ENCODE data around the gene HK1.

Gene HK1

DNA sequence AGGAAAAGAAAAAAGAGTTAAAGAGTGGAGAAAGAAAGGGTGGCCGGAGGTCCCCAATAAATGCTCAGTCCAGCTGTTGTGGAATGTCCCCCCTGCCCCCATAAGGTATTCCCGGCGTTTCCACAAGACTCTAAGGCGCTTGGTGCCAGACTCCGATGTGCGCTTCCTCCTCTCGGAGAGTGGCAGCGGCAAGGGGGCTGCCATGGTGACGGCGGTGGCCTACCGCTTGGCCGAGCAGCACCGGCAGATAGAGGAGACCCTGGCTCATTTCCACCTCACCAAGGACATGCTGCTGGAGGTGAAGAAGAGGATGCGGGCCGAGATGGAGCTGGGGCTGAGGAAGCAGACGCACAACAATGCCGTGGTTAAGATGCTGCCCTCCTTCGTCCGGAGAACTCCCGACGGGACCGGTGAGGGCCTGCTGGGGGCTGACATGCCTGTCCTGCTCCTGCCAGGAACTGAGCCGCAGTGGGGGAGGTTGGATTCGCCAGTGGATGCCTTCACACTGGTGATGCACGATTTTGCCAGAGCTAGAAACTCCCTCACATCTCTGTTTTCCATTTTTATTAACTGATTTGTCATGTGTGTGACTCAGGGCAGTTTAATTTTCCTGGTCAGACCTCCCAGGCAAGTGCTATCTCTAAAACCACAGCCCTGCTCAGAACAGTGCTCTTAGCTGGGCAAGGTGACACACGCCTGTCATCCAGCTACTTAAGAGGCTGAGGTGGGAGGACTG, 104.3 kb downstream of the HK1 start:
- DNase-seq = no peak

DNA sequence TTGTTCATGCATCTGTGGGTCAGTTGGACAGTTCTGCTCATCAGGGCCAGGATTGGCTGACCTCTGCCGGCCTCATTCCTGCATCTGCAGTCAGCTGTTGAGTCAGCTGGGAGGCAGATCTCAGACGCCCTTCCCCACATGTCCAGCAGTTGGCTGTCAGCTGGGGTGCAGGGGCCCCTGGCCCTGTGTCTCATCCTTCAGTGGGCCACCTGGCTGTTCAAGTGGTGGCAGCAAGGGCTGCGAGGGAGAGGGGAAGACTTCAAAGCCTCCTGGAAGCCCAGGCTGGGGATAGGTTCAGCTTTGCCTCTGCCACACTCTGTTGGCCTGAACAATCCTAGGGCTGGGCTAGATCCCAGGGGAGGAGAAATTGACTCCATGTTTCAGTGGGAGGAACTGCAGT, 105.3 kb downstream of the HK1 start:
- DNase-seq = no peak

DNA sequence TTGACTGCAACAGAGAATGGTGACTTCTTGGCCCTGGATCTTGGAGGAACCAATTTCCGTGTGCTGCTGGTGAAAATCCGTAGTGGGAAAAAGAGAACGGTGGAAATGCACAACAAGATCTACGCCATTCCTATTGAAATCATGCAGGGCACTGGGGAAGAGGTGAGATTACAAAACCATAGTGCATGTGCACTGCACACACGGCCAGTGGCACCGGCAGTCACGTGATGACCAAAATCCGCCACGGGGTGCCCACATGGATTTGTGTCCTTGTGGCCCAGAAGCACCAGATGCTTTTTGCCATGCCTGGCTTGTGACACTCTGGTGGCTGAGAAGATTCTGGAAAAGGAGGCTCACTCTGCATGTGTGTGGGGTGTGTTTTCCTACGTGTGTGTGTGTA, 106.0 kb downstream of the HK1 start:
- no peak for DNase-seq

DNA sequence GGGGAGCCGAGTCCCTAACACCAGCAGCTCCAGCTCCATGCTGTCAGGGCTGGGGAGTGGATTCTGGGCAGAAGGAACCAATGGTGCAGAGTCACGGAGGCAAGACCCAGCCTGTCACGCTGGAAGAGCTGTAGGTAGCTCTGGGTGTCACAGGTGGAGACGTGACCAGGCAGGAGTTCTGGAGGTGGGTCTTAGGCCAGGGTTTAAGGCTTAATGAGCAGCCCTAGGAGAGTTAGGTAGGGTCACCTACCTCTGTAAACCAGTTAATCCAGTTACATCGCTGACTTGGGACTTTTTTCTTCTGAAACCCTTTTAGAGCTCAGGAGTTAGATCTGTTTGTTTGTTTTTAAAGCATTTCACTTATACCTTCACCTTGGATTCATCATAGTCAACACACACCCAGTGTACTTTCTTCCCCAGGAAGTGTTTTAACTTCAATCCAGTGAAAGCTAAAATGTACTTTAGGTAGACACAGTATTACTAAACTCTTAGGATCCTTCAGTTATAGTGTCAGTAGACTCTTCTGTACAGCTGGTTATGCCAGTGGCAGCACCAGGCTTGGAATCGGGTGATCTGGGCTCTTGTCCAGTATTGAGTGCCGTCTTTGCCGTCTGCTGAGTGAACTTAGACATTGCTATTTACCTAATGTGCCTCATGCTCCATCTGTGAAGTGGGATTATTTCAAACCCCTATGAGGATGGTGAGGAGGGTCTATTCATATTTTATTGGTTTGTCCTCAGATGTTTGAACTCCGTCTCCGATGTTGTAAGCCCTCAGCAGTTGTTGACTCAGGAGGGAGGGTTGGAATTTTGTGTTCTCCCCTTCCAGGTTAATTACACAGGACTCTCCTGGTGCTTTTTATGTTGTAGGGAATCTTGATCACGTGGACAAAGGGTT, 107.4 kb downstream of the HK1 start:
- DNase-seq = no peak

DNA sequence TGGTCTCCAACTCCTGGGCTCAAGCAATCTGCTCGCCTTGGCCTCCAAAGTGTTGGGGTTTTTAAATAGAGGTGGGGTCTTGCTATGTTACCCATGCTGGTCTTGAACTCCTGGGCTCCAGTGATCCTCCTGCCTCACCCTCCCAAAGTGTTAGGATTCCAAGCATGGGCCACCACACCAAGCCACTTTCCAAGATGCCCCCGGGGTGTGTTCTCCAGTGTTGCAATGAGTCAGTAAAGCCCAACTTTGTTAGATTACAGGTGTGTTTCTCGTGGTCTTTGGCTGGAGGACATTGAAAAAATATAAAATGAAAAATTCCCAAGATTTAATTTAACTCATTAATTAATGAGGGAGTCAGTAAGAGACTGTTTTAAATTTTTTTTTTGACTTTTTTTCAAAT, 109.2 kb downstream of the HK1 start:
- DNase-seq = no peak

DNA sequence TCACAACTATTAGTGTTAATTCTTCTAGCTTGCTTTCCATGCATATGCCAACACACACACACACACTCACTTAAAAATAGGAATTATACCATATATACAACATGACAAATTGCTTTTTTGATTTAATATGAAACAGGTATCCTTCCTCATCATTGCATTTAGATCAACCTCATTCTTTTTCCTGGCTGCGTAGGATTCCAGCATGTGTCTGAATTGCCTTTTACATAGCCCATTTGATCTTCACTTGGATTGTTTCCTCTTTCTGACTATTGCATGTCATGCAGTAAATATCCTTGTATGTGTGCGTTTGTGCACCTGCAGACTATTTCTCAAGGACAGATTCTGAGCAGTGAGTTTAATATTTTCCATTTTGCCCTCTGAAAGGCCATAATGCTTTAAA, 110.2 kb downstream of the HK1 start:
- DNase-seq = no peak

DNA sequence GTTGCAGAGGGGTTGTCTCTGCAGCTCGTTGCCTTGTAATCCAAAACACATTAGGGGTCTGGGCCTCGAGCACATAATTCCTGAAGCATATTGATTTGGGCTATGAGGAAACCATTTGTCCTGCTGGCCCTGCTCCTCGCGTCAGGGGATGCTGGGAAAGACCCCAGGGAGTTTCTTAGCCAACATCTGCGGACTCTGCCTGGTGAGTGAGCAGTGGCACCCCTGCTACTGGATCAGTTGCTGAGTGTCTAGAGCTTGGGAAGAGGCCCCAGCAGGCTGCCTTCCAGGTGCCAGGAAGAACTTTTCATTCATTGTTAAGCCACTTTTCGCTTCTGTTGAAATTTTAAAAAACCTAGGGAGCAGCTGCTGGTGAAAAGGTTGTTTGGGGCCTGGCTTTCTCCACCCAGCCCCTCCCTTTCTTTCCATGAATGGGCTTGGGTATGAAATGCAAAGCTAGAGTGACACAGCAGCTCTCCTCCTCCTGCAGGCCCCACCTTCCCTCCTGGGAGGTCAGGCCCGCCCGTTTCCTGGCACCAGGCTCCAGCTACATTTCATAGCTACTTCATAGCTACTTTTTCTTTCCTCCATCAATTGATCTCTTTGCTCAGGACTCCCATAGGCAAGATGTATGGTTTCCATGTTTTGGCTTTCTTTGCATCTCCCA, 111.7 kb downstream of the HK1 start:
- no peak for DNase-seq

DNA sequence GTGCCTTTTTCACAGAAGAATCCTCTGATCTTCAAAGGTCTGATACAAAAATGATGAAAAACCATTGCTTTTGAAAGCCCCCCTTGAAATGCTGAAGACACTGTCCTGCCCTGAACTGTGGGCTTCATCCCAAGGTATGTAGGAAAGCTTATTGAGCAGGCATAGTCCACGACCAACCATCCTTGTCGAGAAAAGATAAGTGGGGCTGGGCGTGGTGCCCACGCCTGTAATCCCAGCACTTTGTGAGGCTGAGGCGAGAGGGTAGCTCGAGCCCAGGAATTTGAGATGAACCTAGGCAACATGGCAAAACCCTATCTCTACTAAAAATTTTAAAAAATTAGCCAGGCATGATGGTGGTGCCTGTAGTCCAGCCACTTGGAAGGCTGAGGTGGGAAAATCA, 112.9 kb downstream of the HK1 start:
- DNase-seq = no peak

DNA sequence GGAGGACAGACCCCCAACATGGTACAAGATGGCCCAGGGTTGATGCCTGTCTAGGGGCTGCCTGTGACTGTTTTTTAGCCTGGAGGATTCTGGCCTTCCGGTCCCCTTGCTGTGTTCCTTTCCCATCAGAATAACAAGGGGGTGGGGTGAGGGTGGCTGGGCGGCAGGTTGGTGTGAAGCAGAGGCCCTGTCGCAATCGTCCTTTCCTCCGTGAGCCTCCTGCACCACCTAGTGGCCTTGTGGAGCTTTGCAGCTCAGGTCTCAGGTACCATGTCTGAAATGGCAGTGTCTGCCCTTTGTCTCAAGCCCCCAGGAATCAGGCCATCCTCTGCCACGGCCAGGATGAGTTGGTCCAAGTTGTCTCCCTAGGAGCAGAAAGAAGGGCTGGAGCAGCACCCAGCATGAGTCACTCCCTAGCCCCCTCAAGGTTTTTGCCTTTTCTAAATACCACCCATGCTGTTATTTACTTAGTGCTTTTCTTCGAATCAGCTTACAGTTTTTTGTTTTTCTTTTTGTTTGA, 114.2 kb downstream of the HK1 start:
- DNase-seq = peak; percentile 59

DNA sequence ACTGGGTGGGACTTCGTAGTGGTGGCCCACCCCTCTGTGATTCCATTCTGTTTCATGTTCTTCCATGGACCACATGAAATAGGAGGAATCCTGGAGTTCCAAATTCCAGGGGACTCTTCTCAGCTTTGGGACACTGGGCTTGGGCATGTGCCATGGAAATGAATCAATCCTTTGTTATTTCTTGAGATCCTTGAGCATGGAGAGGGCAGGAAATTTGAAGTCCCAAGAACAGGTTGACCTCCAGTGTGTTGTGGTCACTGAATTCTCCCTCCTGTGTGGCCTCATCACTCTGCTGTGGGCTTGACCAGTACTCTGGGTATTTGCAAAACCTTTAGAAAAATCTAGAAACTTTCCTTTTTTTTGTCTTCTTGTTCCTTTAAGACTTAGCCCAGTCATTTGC, 115.7 kb downstream of the HK1 start:
- no peak for DNase-seq

DNA sequence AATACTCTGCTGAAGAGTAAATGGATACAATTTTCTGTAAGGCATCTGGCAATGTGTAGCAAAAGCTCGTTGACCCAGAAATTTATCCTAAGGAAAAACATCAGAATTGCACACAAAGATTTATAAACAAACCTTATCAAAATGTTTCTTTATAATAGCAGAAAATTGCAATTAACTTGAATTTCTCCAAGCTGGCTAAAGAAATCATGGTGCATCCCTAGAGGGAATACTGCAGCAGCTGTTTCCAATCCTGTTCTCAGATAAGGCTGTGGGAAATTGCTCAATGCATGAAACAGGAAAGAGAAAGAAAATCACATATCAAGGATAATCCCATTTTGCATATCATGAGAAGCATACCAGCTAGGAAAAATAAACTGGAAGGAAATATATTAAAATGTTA, 119.7 kb downstream of the HK1 start:
- no peak for DNase-seq

DNA sequence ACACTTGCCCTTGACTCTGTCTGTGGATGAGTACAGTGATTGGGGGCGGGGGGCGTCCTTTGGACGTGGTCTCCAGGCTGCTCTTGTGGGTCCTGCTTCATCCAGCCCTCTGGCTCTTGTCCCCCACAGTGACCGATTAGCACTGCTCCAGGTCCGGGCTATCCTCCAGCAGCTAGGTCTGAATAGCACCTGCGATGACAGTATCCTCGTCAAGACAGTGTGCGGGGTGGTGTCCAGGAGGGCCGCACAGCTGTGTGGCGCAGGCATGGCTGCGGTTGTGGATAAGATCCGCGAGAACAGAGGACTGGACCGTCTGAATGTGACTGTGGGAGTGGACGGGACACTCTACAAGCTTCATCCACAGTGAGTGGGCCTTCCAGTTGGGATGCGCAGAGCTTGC, 120.2 kb downstream of the HK1 start:
- no peak for DNase-seq

DNA sequence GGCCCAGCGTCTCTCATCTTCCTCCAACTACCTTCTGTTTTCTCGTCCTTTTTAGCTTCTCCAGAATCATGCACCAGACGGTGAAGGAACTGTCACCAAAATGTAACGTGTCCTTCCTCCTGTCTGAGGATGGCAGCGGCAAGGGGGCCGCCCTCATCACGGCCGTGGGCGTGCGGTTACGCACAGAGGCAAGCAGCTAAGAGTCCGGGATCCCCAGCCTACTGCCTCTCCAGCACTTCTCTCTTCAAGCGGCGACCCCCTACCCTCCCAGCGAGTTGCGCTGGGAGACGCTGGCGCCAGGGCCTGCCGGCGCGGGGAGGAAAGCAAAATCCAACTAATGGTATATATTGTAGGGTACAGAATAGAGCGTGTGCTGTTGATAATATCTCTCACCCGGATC, 122.6 kb downstream of the HK1 start:
- no peak for DNase-seq

DNA sequence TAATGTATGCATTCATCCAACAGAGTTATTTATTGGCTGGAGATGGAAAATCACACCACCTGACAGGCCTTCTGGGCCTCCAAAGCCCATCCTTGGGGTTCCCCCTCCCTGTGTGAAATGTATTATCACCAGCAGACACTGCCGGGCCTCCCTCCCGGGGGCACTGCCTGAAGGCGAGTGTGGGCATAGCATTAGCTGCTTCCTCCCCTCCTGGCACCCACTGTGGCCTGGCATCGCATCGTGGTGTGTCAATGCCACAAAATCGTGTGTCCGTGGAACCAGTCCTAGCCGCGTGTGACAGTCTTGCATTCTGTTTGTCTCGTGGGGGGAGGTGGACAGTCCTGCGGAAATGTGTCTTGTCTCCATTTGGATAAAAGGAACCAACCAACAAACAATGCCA, 123.1 kb downstream of the HK1 start:
- DNase-seq = no peak

DNA sequence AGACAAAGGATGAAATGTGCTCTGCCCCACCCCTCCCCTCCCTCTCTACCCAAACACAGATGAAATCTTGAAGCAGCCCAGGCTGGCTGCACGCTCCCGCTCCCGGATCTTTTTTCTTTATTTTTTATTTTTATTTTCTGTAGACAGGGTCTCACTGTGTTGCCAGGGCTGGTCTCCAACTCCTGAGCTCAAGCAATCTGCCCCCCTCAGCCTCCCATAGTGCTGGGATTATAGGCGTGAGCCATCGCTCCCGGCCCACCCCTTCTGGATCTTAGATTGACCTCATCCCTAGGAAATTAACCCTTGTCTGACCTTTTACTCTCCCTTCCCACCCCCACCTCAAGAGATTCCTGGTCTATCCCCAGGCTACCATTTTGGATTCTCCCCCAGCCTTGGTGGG, 124.1 kb downstream of the HK1 start:
- no peak for DNase-seq

DNA sequence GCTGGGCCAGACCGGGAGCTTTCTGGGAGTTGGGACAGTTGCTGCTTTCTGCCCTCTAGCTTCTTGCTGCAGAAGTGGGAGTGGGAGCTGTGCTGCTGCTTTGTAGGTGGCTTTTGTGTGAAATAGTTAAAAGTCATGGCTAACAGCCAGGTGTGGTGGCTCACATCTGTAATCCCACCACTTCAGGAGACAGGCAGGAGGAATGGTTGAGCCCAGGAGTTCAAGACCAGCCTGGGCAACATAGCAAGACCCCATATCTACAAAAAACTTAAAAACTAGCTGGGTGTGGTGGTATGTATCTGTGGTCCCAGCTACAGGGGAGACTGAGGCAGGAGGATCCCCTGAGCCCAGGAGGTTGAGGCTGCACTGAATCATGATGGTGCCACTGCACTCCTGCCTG, 124.8 kb downstream of the HK1 start:
- no peak for DNase-seq

DNA sequence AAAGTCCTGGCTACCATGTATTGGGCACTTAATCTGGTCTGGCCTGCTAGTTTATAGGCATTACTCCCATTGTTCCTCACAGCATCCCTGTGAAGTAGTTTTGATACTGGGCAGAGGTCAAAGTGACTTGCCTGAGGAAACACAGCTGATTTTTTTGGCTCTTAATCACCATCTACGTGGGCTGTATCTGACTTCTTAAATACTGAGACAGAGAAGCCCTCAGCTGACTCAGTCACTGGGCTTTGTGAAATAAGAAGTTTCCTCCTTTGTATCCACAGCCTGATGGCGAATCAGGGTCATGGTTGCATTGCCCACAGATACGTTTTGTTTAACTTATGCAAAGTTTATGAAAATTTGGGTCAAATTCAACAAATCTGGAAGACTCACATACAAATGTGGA, 125.2 kb downstream of the HK1 start:
- DNase-seq = no peak

DNA sequence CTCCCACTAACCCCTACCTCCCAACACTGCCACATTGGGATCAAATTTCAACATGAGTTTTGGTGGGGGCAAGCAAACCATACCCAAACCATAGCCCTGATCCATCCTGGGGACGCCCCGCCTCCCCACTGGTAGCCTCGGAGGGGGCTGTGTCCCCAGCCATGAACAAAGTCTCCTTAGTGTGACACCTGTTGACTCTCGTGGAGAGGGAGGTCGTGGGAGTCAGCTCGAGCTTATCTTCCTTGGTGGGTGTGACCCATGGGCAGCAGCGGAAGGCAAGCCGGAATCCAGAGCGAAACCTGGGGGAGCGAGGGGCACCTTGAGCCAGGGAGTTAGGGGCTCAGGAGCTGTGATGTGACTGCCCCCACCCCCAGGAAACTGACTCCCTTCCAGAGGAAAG, 126.5 kb downstream of the HK1 start:
- DNase-seq = no peak

DNA sequence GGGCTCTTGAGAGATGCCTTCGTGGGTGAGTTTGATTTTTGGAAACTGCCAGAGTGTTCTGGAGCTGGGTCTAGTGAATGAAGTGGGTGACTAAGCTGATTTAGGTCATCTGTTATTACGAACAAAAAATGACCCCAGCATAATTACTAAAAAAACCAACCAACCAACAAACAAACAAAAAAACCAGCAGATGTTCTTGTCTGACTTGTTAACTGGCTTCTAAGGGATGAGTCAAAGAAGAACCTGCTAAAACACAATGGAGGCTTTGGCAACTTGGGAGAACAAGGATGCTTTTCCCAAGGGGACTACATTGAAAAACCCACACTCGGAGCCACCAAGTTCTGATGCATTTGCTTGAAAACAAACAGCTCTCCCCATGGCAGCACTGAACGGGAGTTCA, 126.9 kb downstream of the HK1 start:
- no peak for DNase-seq

DNA sequence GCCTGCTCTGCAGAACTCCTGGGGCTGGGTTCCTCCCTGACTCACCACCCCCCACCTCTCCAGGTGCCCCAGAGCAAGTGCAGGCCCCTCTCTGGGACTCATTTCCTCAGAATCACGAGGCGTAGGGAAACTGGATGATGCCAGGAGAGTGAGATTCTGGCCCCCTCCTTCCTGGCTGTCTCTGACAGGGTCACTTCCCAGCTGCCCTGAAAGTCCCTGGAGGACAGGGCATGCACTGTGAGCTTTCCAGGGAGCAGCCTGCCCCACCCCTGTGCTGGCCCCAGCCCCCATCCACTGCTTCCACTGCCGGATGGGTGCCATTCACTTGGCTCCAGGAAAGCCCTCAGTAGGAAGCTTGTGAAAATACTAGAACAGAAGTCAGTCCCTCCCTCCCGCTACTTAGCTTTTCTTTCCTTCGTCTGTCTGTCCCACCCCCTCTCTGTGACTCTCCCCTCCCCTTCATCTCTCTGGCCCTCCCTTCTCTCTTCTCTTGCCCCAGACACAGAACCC, 128.1 kb downstream of the HK1 start:
- DNase-seq = no peak

DNA sequence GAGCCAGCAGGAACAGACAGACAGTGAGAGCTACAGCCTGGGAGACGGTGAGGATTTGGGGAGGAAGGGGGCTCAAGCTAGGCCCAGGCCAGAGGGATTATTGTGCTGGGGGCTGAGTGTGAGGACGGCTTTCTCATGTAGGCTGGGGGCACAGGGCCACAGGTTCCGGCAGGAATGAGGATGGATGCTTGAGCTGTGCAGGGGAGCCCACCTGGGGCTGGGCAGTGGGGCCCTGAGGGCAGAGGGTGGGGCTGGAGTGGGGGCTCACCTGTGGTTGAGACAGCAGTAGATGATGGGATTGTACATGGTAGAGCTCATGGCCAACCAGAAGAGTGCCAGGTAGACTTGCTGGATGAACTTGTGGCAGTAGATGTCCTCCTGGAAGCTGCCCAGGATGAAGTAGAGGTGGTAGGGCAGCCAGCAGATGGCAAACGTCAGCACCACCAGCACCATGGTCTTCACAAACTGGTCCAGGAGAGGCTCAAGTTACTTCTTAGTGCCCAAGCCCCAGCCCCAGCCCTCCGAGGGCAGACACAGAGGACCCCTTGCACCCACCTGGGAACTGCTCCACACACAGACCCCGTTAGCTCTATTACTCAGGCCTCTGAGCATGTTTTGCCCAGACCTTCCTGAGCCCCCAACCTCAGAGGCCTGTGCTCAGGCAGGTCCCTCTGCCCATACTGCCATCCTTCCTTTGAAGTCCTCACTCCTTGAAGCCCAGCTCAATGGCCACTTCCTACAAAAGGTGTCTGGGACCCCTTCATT, 128.7 kb downstream of the HK1 start:
- DNase-seq = no peak

DNA sequence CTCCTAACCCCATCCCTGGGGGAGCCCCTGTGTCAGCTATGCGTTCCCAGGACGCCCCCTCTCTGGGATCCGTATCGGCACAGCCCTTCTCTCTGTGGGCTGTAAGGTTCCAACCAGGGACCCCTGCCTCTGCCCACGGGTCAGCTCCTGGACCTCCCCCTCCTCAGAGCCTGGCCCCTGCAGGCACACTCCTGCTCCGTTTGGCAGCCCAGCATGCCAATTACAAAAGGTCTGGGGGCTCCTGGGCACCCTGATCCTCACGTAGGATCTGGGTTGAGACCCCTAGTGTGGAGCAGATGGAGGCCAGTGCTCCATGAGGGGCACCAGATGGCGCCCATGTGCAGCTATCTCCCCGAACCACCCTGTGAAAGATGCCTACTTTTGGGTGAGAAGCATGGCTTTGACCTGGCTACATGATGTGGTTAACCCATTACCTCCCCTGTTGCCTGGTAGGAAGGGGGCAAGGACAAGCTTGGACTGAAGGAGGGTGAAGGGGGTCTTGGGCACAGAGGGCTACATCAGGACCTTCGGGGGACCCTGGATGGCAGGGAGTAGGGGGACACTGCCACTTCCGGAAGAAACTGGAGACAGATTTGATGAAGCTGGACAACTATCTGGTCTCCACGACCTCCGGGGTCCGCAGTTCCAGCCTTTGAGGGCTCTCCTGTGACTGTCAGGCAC, 129.5 kb downstream of the HK1 start:
- no peak for DNase-seq

Data from NCI-H1048 (cell line).